GM21515 (cell line): ENCODE data around the gene ATF7.
"Not testable (repeated sequence)": the region's sequence is repeated elsewhere in the genome, so short reads cannot be mapped to it uniquely, and the experiment has no call there.

Experiments used
- ATAC-seq: cut with Tn5 transposase; IDR thresholded peaks from one replicate; pipeline ENCODE4 v1.9.1; 2021; ENCODE audit not compliant: unreplicated experiment

The ATF7 gene

GRCh38 chr12:53484686-53485575 is 141.3 kb downstream of the ATF7 start:
- ATAC-seq, result no peak

- no peak for ATAC-seq
These were observed 142.2 kb downstream of the ATF7 start for GRCh38 chr12:53483979-53484377.

GRCh38 chr12:53483225-53483978 is 142.8 kb downstream of the ATF7 start:
- ATAC-seq, result no peak

GRCh38 chr12:53482626-53483168 is 143.5 kb downstream of the ATF7 start:
- ATAC-seq, result no peak

- ATAC-seq, result no peak
These were observed 144.1 kb downstream of the ATF7 start for GRCh38 chr12:53481939-53482586.

GRCh38 chr12:53481458-53481857 is 144.7 kb downstream of the ATF7 start:
- not testable (repeated sequence) for ATAC-seq

GRCh38 chr12:53480491-53481442 is 145.4 kb downstream of the ATF7 start:
- ATAC-seq, result no peak

- no peak for ATAC-seq
These were observed 146.9 kb downstream of the ATF7 start for GRCh38 chr12:53479331-53479730.

- ATAC-seq, result no peak
These were observed 147.3 kb downstream of the ATF7 start for GRCh38 chr12:53478865-53479264.

GRCh38 chr12:53476769-53477209 is 149.4 kb downstream of the ATF7 start:
- no peak for ATAC-seq

GRCh38 chr12:53474819-53475218 is 151.4 kb downstream of the ATF7 start:
- ATAC-seq, result no peak

GRCh38 chr12:53474077-53474476 is 152.1 kb downstream of the ATF7 start:
- ATAC-seq, result no peak

- no peak for ATAC-seq
These were observed 154.1 kb downstream of the ATF7 start for GRCh38 chr12:53472056-53472582.

GRCh38 chr12:53468282-53468681 is 157.9 kb downstream of the ATF7 start:
- no peak for ATAC-seq

GRCh38 chr12:53467880-53468279 is 158.3 kb downstream of the ATF7 start:
- no peak for ATAC-seq

- ATAC-seq, result no peak
These were observed 159.1 kb downstream of the ATF7 start for GRCh38 chr12:53467082-53467481.

- ATAC-seq, result no peak
These were observed 159.5 kb downstream of the ATF7 start for GRCh38 chr12:53466640-53467039.

GRCh38 chr12:53465679-53466078 is 160.5 kb downstream of the ATF7 start:
- ATAC-seq, result no peak

GRCh38 chr12:53464685-53465418 is 161.3 kb downstream of the ATF7 start:
- ATAC-seq, result no peak
